Measurements from ENCODE around the gene CD3E.

GRCh38 chr11:118313242-118313641, 8.7 kb downstream of the CD3E start:
- TF ChIP-seq, protein P1, sequence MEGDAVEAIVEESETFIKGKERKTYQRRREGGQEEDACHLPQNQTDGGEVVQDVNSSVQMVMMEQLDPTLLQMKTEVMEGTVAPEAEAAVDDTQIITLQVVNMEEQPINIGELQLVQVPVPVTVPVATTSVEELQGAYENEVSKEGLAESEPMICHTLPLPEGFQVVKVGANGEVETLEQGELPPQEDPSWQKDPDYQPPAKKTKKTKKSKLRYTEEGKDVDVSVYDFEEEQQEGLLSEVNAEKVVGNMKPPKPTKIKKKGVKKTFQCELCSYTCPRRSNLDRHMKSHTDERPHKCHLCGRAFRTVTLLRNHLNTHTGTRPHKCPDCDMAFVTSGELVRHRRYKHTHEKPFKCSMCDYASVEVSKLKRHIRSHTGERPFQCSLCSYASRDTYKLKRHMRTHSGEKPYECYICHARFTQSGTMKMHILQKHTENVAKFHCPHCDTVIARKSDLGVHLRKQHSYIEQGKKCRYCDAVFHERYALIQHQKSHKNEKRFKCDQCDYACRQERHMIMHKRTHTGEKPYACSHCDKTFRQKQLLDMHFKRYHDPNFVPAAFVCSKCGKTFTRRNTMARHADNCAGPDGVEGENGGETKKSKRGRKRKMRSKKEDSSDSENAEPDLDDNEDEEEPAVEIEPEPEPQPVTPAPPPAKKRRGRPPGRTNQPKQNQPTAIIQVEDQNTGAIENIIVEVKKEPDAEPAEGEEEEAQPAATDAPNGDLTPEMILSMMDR (IDR thresholded peaks at IDR 0.05) = no peak
- TF ChIP-seq POLR2A (IDR thresholded peaks at IDR 0.05) (no peak), POLR2AphosphoS5 (IDR thresholded peaks at IDR 0.05; ENCODE audit: insufficient read depth in 1 of 2, low read depth in 1 of 2) (no peak)
